Measurements from ENCODE around the gene DPP6. TPM values are rescaled to one million over a fixed set of nuclear protein-coding genes. Genes with fewer than 3 reads are reported as not detected.

DPP6 gene
- total RNA-seq, 1 experiment from 2014 or later = not detected

- peaks cover 44% of the 10 kb centered on the region for H3K27me3 ChIP-seq (replicated peaks; ENCODE audit: insufficient read depth, low read depth, low read length, poor library complexity)
- no TSS peak for BruUV-seq (replicated peaks)
- no peak for DNase-seq (ENCODE audit: low spot score)
- H3K36me3 ChIP-seq (ENCODE audit: insufficient read depth, low read length, poor library complexity, severe bottlenecking) = no peaks in the 10 kb centered on the region
- no peak overlapping the region for H3K27ac ChIP-seq (ENCODE audit: low read depth, low read length, poor library complexity, severe bottlenecking)
- no peaks in the 10 kb centered on the region for H3K9me3 ChIP-seq (ENCODE audit: low read depth, low read length, poor library complexity, severe bottlenecking)
- CTCF ChIA-PET = no interaction called here
- H3K4me3 ChIP-seq (ENCODE audit: low read depth, low read length, poor library complexity, severe bottlenecking) = no peak overlapping the region
- TF ChIP-seq EZH2 (IDR thresholded peaks at IDR 0.05; ENCODE audit: borderline replicate concordance, low read depth, low read length, poor library complexity, severe bottlenecking) = no peak
- TF ChIP-seq CTCF (conservative IDR thresholded peaks at IDR 0.05; ENCODE audit: low read depth, low read length) = no peak
- H3K4me1 ChIP-seq (ENCODE audit: insufficient read depth, low read length, poor library complexity, severe bottlenecking) = no peaks in the 10 kb centered on the region
- intact Hi-C loops (cut with micrococcal nuclease; ENCODE audit: unreplicated experiment) = loop anchor here (10.0 kb wide), 1 partner anchor 1853 kb away; no protein-coding TSS in a partner anchor
- POLR2A ChIA-PET (ENCODE audit: low non-redundant PET) = no interaction called here
Measured at GRCh38 chr7:154748089-154748786, 696.0 kb downstream of the DPP6 start.

GRCh38 chr7:154750353-154750801, 698.2 kb downstream of the DPP6 start:
- POLR2A ChIA-PET (ENCODE audit: low non-redundant PET) = no interaction called here
- CTCF ChIA-PET = no interaction called here
- H3K9me3 ChIP-seq (ENCODE audit: low read depth, low read length, poor library complexity, severe bottlenecking) = no peaks in the 10 kb centered on the region
- H3K27ac ChIP-seq (ENCODE audit: low read depth, low read length, poor library complexity, severe bottlenecking) = no peak overlapping the region
- no peaks in the 10 kb centered on the region for H3K36me3 ChIP-seq (ENCODE audit: insufficient read depth, low read length, poor library complexity, severe bottlenecking)
- intact Hi-C loops (cut with micrococcal nuclease; ENCODE audit: unreplicated experiment) = no loop called here
- peaks cover 29% of the 10 kb centered on the region for H3K27me3 ChIP-seq (replicated peaks; ENCODE audit: insufficient read depth, low read depth, low read length, poor library complexity)
- H3K4me3 ChIP-seq (ENCODE audit: low read depth, low read length, poor library complexity, severe bottlenecking) = no peak overlapping the region
- TF ChIP-seq EZH2 (IDR thresholded peaks at IDR 0.05; ENCODE audit: borderline replicate concordance, low read depth, low read length, poor library complexity, severe bottlenecking) = no peak
- no peak for TF ChIP-seq CTCF (conservative IDR thresholded peaks at IDR 0.05; ENCODE audit: low read depth, low read length)
- DNase-seq (ENCODE audit: low spot score) = no peak
- no TSS peak for BruUV-seq (replicated peaks)
- H3K4me1 ChIP-seq (ENCODE audit: insufficient read depth, low read length, poor library complexity, severe bottlenecking) = no peaks in the 10 kb centered on the region

- Histone ChIP-seq H3K27me3 (replicated peaks; ENCODE audit: insufficient read depth, low read depth, low read length, poor library complexity) (peaks cover 15% of the 10 kb centered on the region), H3K27ac (ENCODE audit: low read depth, low read length, poor library complexity, severe bottlenecking) (no peak overlapping the region), H3K4me1 (ENCODE audit: insufficient read depth, low read length, poor library complexity, severe bottlenecking) (no peaks in the 10 kb centered on the region), H3K4me3 (ENCODE audit: low read depth, low read length, poor library complexity, severe bottlenecking) (no peak overlapping the region), H3K36me3 (ENCODE audit: insufficient read depth, low read length, poor library complexity, severe bottlenecking) (no peaks in the 10 kb centered on the region), H3K9me3 (ENCODE audit: low read depth, low read length, poor library complexity, severe bottlenecking) (no peaks in the 10 kb centered on the region)
- TF ChIP-seq EZH2 (IDR thresholded peaks at IDR 0.05; ENCODE audit: borderline replicate concordance, low read depth, low read length, poor library complexity, severe bottlenecking) = no peak
- no peak for TF ChIP-seq CTCF (conservative IDR thresholded peaks at IDR 0.05; ENCODE audit: low read depth, low read length)
- POLR2A ChIA-PET (ENCODE audit: low non-redundant PET) = no interaction called here
- intact Hi-C loops (cut with micrococcal nuclease; ENCODE audit: unreplicated experiment) = no loop called here
- BruUV-seq (replicated peaks) = no TSS peak
- CTCF ChIA-PET = no interaction called here
- DNase-seq (ENCODE audit: low spot score) = no peak
Measured at GRCh38 chr7:154753226-154753625, 701.0 kb downstream of the DPP6 start.

Data from A673 (cell line).